Forelimb muscle (tissue), 1 donor: ENCODE results near the gene OBSCN. TPM values are rescaled to one million over a fixed set of nuclear protein-coding genes. Genes with fewer than 3 reads are reported as not detected.

ENCODE experiments used
- DNase-seq: peaks from one replicate; pipeline ENCODE4 v3.0.0-alpha.2; 2013; ENCODE audit warnings: low read depth
- polyA plus RNA-seq: library from polyadenylated mRNA; unstranded; fragments of 120-200 nt; gene quantifications from one replicate; pipeline ENCODE4 v1.2.1, GENCODE V29; 2013; ENCODE audit not compliant: insufficient read length

The OBSCN gene
- polyA plus RNA-seq, 1 donor: 358 TPM

DNA sequence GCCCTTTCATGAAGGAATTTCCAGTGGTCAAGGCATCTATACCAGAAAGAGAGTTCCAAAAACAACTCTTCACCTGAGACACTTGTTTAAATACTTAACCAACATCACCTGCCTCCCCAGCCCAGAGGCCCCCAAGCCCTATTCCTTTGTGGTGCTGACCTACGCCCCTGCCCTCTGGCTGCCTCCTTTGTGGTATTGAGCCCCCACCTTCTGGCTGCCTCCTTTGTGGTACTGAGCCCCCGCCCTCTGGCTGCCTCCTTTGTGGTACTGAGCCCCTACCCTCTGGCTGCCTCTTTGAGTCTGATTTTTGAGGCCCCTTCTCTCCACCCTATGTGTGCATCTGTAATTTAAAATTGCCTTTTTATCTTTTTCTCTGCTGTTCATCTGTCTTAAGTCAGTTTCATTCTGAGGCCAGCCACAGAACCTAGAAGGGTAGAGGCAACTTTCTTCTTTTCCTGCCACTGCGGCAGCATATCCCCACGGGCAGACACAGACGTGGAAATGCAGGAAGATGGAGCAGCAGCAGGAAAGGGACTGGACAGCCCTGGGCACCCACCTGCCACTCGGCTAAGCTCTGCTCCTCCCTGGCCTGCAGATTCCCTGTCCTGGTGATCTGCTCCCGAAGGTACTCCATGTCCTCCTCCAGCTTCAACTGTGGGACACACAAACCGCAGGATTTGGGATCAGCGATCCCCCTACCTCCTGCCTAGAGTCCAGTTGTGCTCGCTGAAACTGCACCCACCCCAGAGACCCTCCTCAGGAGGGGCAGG, 205.6 kb downstream of the OBSCN start:
- no peak for DNase-seq

DNA sequence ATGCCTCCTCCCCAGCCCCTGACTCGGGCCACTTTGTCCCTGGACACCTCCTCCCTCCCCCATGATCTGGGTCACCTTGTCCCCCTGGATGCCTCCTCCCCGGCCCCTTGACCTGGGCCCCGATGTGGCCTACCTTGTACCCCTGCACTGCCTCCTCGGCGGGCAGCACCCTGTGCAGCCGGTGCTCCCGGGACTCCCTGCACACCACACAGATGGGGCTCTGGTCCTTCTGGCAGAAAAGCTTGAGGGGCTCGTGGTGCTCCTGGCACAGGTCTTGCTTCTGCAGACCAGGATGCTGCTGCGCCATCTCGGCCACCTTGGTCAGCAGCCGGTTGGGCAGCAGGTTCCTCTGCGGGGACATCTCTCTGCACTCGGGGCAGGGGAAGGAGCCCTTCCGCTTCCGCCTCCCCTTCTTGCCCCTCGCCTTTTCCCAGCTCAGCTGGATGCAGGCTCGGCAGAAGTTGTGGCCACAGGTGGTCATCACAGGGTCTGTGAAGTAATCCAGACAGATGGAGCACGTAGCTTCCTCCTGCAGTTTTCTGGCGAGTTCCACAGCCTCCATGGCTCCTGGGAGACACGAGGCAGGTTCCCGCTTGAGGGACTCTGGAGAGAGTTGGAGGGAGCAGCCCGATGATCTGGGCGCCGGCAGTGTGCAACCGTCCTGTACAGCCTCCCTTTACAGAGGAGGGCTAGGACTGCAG, 206.8 kb downstream of the OBSCN start:
- DNase-seq: no peak

DNA sequence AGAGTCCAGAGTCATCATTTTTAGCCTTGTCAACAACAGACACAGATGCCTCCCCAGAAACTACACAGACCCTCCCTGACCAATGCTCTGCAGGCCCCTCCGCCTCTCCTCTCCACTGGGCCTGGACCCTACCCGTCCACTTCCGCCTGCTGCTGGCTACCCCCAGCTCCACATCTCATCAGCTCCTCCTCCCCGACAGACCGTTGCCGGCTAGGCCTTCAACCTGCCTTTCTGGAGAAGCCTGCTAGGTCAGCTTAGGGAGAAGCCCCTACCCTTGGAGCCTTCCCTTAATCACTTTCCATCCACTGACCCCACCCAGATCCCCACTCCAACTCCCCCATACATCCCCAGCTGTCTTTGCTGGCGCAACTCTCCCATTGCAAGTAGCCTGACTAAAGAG, 207.4 kb downstream of the OBSCN start:
- DNase-seq: no peak

DNA sequence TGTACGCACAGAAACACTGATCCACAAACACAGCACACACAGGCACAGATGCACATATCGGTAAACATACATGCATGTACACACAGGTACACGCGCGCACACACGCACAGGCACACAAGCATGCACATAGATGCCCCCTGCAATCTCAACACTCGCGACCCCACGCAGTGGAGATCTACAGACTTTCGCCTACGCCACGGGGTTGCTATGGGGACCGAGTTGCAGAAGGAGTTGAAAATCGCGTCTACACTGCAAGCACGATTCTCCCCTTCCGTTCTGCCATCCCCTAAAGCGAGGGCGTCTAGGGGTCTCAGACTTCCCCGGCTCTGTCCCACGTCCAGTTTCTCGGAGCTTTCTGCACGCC, 208.0 kb downstream of the OBSCN start:
- no peak for DNase-seq

DNA sequence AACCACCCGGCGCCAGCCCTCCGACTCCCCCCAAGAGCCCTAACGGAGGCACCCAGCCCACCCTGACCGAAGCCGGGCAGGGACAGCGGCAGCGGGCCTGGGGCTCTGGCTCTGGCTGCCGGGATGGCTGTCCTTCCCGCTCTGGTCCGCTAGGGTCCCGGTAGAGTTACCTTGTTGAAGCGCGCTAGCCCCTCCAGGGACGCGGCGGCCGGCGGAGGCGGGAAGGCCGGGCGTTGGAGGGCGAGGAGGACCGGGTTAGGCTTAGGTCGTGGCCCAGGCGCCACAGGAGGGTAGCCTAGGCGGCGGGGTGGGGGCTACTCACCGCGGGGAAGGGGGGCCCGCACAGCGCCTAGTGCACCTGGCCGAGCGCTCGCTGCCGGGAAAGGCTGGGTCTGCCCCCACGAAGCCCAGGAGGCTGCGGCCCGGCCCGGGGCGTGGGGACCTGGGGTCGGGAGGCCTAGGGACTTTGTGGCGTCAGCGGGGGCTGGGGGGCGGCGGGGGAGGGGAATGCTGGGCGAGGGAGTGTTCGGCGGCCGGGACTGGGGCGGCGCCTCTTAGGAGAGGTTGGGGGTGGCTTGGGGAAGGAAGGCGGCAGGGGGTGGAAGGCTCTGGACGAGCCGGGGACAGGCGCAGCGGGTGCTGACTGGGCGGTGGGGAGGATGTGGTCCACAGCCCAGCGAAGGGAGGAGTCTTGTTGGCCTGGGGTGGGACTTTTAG, 208.5 kb downstream of the OBSCN start, which contains the start of gene TRIM17:
Gene TRIM17 (minus strand): TSS at position 645 of the 717 bp plus-strand sequence. CDS start 1,789 bp downstream, outside the sequence.
- no peak for DNase-seq

DNA sequence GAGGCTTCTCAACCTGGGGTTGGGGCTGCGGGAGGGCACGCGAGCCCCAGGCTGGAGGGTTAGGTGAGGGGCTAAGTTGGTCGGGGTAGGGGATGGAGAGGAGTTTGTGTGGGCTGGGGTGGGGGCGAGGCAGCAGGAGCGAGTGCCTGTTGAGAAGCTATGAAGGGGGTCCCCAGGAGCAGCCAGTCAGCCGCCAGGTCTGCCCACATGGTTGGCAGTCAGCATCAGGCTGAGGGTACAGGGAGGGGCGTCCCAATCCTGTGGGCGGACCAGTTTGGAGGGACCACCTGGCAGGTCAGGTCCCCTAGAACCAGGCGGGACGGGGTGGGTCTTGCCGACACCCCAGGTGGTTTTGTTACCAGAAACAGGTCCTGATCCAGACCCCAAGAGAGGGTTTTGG, 209.2 kb downstream of the OBSCN start:
- DNase-seq: no peak

DNA sequence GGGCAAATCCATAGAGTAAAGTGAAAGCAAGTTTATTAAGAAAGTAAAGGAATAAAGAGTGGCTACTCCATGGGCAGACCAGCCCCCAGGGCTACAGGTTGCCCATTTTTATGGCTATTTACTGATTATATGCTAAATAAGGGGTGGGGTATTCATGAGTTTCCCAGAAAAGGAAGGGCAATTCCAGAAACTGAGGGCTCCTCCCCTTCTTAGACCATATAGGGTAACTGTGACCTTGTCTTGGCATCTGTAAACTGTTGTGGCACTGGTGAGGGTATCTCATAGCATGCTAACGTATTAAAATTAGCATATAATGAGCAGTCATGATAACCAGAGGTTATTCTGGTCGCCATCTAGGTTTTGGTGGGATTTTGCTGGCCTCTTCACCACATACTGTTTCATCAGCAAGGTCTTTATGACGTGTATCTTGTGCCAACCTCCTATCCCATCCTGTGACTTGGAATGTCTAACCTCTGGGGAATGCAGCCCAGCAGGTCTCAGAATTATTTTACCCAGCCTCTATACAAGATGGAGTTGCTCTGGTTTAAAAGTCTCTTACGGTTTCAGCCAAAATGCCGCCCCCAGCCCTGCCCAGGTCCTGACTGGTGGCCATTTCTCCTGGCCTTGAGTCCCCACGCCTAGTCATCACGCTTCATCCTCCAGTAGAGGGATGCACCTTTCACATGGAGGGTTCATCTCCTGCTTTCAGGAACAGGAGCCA, 209.8 kb downstream of the OBSCN start:
- DNase-seq: no peak

DNA sequence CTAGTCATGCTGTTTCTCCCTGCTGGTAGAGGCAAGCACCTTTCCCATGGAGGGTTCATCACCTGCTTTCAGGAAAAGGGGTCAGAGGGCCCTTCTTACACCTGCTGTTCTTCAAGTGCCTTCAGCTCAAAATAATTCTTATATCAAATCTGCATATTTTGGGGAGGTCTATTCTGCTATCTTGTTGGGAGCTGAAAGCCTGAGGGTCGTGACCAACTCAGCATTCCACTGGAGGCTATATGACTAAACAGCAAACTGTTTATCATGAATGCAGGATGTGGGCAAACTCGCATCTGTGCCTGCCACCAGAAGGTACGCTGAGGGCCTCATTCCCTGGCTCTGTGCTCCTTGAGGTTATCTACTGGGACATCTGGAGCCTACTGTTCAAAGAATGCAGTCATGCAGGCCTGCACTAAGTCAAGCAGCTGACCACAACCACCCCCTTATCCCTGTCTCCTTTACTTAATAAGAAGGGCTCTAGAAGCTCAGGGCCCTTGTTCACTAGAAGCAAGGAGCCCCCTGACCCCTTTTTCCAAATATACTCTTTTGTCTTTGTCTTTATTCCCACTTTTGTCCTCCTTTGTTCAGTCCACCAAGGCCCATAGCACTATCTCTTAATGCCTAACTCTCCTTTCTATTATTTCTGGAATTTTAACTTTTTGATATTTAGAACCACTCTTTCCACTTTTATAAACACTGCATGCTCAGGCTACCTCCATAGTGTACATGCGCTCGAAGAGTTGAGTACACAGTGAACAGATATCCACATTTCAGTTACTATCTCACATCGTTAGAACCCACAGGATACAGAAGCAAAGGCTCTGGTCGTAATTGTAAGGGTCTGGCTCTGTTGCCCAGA, 213.4 kb downstream of the OBSCN start:
- no peak for DNase-seq

DNA sequence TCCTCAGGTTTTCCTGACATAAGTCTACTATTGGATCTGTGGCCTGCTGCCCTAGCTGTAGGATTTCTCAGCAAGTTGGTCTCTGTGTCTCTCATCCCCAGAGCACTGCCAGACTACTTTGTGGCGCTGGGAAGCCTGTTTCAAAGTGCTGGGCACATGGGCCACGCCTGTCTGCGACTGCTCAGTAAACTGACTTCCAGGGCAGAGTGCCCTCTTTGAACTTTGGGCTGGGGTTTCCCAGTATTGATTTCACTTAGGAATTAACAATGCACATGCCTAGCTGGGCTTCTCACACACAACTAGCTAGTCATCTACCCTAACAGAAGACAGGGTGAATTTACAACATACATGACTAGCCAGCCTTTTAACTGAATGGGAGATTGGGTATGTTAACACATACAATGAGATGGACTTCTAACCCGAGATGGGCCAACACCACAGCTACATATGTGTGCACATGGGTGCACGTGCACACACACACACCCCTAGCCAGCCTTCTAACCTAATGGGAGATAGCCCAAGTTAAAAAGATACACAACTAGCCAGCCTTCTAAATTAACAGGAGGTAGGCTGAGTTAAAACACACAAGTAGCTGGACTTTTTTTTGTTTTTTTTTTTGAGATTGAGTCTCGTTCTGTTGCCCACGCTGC, 215.7 kb downstream of the OBSCN start:
- no peak for DNase-seq

DNA sequence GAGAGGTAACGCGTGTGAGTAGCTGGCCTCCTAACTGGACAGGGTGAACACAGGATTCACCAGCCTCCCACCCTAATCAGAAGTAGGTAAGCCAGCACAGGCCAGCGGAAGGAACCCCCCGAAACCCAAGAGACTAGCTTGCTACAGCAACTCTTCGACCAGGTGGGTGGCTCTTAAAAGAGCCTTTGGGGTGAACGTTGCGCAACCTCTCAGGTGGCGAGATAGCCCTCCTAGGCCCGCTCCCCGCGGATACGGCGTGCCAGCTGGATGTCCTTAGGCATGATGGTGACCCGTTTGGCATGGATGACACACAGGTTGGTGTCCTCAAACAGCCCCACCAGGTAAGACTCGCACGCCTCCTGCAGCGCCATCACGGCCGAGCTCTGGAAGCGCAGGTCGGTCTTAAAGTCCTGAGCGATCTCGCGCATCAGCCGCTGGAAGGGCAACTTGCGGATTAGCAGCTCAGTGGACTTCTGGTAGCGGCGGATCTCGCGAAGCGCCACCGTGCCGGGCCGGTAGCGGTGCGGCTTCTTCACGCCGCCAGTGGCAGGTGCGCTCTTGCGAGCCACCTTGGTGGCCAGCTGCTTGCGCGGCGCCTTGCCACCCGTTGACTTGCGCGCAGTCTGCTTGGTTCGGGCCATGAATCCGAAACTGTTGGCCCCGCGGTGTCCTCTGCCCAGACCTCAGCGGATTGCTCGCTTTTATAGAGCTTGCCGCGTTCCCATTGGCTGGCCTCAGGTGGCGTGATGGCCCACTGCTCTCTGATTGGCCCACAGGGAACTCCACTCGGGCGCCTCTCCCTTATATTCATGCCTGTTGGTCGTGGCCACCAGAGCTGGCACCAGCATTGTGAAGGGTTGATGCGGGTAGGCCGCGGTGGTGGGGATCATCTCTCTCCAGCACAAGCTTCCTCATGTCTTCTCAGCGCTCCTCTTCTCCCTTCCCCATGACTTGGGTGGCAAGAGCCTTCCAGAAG, 217.1 kb downstream of the OBSCN start:
- no peak for DNase-seq

DNA sequence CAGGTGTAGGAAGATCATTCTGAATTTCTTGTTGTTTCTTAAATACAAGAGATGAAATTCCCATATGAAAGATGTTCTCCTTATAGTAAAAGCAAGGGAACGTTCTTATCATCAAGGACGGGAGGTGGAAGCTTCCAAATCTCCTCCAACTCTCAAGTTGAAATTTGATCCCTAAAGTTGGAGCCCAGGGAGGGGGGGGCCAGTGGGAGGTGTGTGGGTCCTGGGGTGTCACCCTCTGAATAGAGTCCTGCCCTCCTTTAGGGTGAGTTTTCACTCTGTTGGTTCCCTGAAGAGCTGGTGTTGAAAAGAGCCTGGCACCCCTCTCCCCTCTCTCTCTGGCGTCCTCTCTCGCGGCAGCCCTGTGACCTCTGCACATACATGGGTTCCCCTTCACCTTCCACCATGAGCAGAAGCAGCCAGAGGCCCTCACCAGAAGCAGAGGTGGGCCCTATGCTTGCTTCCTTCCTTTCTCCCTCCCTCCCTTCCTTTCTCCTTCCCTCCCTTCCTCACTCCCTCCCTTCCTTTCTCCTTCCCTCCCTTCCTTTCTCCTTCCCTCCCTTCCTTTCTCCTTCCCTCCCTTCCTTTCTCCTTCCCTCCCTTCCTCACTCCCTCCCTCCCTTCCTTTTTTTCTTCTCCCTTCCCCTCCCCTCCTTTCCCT, 218.8 kb downstream of the OBSCN start:
- no peak for DNase-seq

DNA sequence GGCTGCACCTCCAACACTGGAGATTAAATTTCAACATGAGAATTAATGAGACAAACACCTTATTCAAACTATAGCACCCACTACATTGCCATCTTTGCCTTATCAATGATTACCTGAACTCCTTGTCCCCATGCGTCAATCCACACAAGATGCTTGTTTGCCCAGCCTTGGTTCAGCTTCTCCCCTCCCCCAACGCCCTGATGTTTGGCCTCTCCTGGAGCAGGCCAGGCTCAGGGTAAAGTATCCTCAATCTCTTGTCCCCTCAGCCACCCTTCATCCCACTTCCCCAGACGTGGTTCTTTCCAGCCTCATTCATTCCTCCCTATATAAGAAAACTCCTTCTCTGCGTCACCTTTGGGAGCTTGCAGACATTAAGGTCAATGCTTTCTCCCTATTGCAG, 220.6 kb downstream of the OBSCN start:
- DNase-seq: no peak

Other genes starting within 250 kb of the OBSCN start
- not detected for gene WNT3A, start 201.0 kb upstream of the OBSCN start, polyA plus RNA-seq
- gene ARF1, start 125.3 kb upstream of the OBSCN start, polyA plus RNA-seq: 240 TPM
- 11.8 TPM for gene C1orf35, start 104.7 kb upstream of the OBSCN start, polyA plus RNA-seq
- 28.1 TPM for gene MRPL55, start 98.7 kb upstream of the OBSCN start, polyA plus RNA-seq
- gene GUK1, start 67.8 kb upstream of the OBSCN start, polyA plus RNA-seq: 125 TPM
- 0.48 TPM for gene GJC2, start 58.1 kb upstream of the OBSCN start, polyA plus RNA-seq
- gene IBA57, start 42.2 kb upstream of the OBSCN start, polyA plus RNA-seq: 4.4 TPM
- 5.7 TPM for gene TRIM11, start 198.8 kb downstream of the OBSCN start, polyA plus RNA-seq
- gene TRIM17, start 208.8 kb downstream of the OBSCN start, polyA plus RNA-seq: 0.63 TPM